Ascending aorta (tissue), 2 donors: ENCODE results near the gene CCDC33. TPM values are rescaled to one million over a fixed set of nuclear protein-coding genes. Genes with fewer than 3 reads are reported as not detected.

Experiments used
- DNase-seq, 2 donors: peaks; one replicate each; pipeline ENCODE4 v3.0.0-alpha.2; 2019; ENCODE audit warnings: low spot score in 2 of 2
- H3K27ac ChIP-seq, 2 donors: fragments of 200-600 bp; sonication (generic); one replicate each; pipeline ENCODE4 v1.5.1; 2016 to 2017; ENCODE audit warnings: mild to moderate bottlenecking in 1 of 2
- H3K27me3 ChIP-seq: fragments of 200-600 bp; sonication (generic); one replicate; pipeline ENCODE4 v1.5.1; 2017
- H3K36me3 ChIP-seq, 2 donors: fragments of 200-600 bp; sonication (generic); one replicate each; pipeline ENCODE4 v1.5.1; 2016
- H3K4me1 ChIP-seq, 2 donors: fragments of 200-600 bp; sonication (generic); one replicate each; pipeline ENCODE4 v1.5.1; 2016 to 2017; ENCODE audit warnings: mild to moderate bottlenecking in 1 of 2
- H3K4me3 ChIP-seq, 2 donors: fragments of 200-600 bp; sonication (generic); one replicate each; pipeline ENCODE4 v1.5.1; 2016 to 2017; ENCODE audit warnings: mild to moderate bottlenecking in 1 of 2
- H3K9me3 ChIP-seq, 2 donors: fragments of 200-600 bp; sonication (generic); one replicate each; pipeline ENCODE4 v1.5.1; 2016
- intact Hi-C: fragments of 100-400 bp; cut with DNase I; formaldehyde crosslinking; loops from one replicate; pipeline ENCODE4 v1.15.1; 2023
- total RNA-seq: library from RNA; depleted of rRNA; stranded (reverse); fragments of >200 nt; gene quantifications from one replicate; pipeline ENCODE4 v1.1.0, GENCODE V29; 2016
- TF ChIP-seq, protein P1 (sequence below), 3 experiments: fragments of 200-600 bp in 2 of 3; fragments of 450-650 bp in 1 of 3; sonication (generic) in 2 of 3; IDR thresholded peaks; one replicate each; pipeline ENCODE4 v1.5.1; 2016 to 2019; ENCODE audit warnings: antibody characterized with exemption in 3 of 3, mild to moderate bottlenecking in 1 of 3, moderate library complexity in 1 of 3

CCDC33 gene
- total RNA-seq, 1 donor from 2014 or later, result not detected

DNA sequence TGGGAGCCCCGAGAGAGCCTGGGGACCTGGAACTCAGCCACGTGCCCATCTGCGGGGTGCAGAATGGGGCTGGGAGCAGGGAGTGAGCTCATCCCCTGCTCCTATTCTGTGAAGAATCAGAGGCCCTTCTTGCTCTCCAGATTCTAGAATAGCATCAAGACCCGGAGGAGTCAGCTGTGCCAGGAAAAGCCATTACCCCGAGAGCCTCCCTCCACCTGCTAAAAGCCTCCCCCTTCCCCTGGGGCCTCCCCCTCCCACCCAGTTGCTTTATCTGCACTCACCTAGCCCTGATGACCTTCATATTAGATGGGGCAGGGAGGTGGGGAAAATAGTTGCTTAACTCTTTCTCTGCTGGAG lies 23.1 kb downstream of the CCDC33 start:
- H3K36me3 ChIP-seq, result no peaks in the 10 kb centered on the region
- TF ChIP-seq, protein P1, sequence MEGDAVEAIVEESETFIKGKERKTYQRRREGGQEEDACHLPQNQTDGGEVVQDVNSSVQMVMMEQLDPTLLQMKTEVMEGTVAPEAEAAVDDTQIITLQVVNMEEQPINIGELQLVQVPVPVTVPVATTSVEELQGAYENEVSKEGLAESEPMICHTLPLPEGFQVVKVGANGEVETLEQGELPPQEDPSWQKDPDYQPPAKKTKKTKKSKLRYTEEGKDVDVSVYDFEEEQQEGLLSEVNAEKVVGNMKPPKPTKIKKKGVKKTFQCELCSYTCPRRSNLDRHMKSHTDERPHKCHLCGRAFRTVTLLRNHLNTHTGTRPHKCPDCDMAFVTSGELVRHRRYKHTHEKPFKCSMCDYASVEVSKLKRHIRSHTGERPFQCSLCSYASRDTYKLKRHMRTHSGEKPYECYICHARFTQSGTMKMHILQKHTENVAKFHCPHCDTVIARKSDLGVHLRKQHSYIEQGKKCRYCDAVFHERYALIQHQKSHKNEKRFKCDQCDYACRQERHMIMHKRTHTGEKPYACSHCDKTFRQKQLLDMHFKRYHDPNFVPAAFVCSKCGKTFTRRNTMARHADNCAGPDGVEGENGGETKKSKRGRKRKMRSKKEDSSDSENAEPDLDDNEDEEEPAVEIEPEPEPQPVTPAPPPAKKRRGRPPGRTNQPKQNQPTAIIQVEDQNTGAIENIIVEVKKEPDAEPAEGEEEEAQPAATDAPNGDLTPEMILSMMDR (IDR thresholded peaks at IDR 0.05), result no peak
- no peak for DNase-seq
- no peaks in the 10 kb centered on the region for H3K4me1 ChIP-seq
- H3K9me3 ChIP-seq, result no peaks in the 10 kb centered on the region
- no peak overlapping the region for H3K4me3 ChIP-seq
- no peak overlapping the region for H3K27ac ChIP-seq
- intact Hi-C loops, result no loop called here
- H3K27me3 ChIP-seq, result no peaks in the 10 kb centered on the region

DNA sequence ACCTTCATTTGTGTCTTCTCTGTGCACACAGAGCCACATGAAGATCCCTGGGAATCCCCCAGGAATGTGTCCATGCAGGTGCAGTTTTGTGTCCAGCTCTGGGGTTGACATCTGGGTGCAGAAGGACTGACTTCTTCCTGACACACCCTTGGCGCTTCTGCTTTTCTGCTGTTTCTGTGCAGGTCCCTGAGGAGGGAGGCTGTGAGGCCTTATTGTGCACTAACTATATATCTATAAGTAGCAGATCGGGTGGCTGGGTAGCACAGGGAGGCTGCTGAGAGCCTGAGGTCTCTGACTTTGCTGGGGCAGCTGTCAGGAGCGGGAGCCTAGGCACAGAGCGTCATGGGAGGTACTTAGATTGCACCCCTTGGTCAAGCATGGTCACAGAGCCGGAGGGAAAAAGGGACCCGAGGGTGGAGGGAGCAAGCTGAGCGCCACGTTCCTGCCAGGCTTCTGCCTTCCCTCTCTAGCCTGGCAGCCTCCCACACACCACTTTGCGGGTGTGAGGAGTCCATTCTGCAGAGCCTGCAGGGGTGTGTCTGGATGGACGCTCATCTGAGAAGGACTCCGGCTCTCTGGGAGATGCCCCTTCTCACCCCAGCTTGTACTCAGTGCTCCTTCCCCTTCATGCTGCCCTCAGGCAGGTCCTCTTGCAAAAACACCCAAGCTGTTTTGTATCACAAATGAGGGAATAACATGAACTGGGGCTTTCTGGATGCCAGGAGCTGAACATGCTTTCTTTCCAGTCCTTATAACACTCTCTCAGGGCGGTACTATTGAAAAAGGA lies 23.9 kb downstream of the CCDC33 start:
- Histone ChIP-seq H3K9me3 (no peaks in the 10 kb centered on the region), H3K4me1 (no peaks in the 10 kb centered on the region), H3K27me3 (no peaks in the 10 kb centered on the region), H3K4me3 (no peak overlapping the region), H3K27ac (no peak overlapping the region), H3K36me3 (no peaks in the 10 kb centered on the region)
- TF ChIP-seq, protein P1 (IDR thresholded peaks at IDR 0.05), result no peak
- intact Hi-C loops, result no loop called here
- DNase-seq, result no peak

DNA sequence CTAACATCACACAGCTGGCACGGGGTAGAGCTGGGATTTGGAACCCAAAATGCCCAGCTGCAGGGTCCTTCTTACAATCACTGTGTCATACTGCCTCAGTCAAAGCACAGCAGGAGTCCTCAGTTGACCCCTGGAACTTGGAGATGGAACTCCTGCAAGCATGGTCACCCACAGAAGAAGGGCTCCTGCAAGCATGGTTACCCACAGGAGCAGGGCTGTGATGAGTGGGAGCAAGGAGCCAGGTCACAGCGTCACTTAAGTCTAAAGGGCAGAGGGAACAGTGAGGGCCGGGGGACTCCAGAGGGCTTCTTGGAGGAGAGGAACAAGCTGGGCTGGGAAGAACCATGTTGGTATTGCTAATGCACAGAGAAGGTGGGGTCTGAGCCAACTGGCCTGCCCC lies 24.9 kb downstream of the CCDC33 start:
- Histone ChIP-seq H3K27ac (no peak overlapping the region), H3K27me3 (no peaks in the 10 kb centered on the region), H3K4me3 (no peak overlapping the region), H3K9me3 (no peaks in the 10 kb centered on the region), H3K4me1 (no peaks in the 10 kb centered on the region), H3K36me3 (no peaks in the 10 kb centered on the region)
- DNase-seq, result no peak
- TF ChIP-seq, protein P1 (IDR thresholded peaks at IDR 0.05), result no peak
- intact Hi-C loops, result no loop called here

DNA sequence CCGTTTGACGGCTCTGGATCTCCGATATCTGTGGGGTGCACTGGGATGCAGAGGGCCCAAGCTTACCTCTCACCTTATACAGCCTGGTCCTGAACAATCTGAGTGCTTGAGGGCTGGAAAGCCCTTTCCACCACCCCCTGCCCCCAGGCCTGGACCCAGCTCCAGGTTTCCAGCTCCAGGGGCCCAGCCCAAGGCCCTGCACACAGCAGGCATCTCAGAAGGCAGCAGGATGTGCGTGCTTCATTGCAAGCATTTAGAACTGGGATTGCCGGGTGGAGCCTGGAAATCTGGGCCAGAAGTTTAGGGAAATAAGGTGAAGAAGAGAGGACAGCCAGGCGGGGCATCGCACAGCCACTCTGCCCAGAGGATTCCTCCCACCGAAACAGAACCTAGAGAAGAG lies 25.6 kb downstream of the CCDC33 start:
- H3K4me3 ChIP-seq, result no peak overlapping the region
- no peaks in the 10 kb centered on the region for H3K36me3 ChIP-seq
- no peaks in the 10 kb centered on the region for H3K4me1 ChIP-seq
- no peaks in the 10 kb centered on the region for H3K9me3 ChIP-seq
- TF ChIP-seq, protein P1 (IDR thresholded peaks at IDR 0.05), result no peak
- intact Hi-C loops, result no loop called here
- no peak for DNase-seq
- no peaks in the 10 kb centered on the region for H3K27me3 ChIP-seq
- no peak overlapping the region for H3K27ac ChIP-seq

DNA sequence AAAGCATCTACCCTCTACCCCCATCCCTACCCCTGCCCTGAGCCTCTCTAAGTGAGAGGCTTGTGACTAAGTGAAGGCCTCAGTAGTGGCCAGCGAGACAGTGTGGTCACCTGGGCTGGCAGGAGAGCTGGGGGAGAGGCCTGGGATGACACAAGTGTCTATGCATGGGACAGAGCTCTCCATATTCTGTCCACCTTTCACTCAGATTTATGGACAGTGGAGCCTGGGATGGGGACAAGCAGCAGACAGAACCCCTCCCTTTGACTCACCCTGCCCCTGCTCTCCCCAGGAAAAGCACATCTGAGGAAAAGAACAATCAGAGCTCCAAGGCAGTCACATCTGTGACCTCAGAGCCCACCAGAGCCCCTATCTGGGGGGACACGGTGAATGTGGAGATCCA lies 26.0 kb downstream of the CCDC33 start:
- TF ChIP-seq, protein P1 (IDR thresholded peaks at IDR 0.05), result no peak
- no peaks in the 10 kb centered on the region for H3K4me1 ChIP-seq
- H3K4me3 ChIP-seq, result no peak overlapping the region
- H3K27me3 ChIP-seq, result no peaks in the 10 kb centered on the region
- H3K36me3 ChIP-seq, result no peaks in the 10 kb centered on the region
- DNase-seq, result no peak
- intact Hi-C loops, result no loop called here
- no peaks in the 10 kb centered on the region for H3K9me3 ChIP-seq
- H3K27ac ChIP-seq, result no peak overlapping the region

DNA sequence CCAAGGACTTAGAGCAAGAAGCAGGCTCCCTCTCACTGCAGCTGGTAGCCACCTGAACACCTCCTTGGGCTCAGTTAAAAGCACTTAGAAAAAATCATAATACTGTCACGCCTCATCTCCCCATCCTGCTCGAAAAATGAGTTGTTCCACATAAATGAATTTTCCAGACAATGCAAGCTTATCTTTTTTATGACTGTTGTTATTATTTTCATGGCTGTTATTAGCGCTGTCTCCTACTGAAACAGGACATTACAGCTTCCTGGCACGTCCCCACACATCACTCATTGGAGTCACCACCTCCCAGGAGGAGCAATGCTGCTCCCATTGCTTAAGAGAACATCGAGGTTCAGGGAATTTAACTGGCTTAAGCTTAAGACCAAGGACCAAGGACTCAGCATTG lies 26.5 kb downstream of the CCDC33 start:
- no peaks in the 10 kb centered on the region for H3K9me3 ChIP-seq
- TF ChIP-seq, protein P1 (IDR thresholded peaks at IDR 0.05), result no peak
- H3K36me3 ChIP-seq, result no peaks in the 10 kb centered on the region
- intact Hi-C loops, result no loop called here
- H3K27me3 ChIP-seq, result no peaks in the 10 kb centered on the region
- no peaks in the 10 kb centered on the region for H3K4me1 ChIP-seq
- no peak overlapping the region for H3K27ac ChIP-seq
- no peak overlapping the region for H3K4me3 ChIP-seq
- DNase-seq, result no peak
